Neural progenitor cell (in vitro differentiated cells): ENCODE measurements around the gene PIGK. TPM values are rescaled to one million over a fixed set of nuclear protein-coding genes. Genes with fewer than 3 reads are reported as not detected.

Source experiments
- DNase-seq: peaks from one replicate; pipeline ENCODE4 v3.0.0-alpha.2; 2016; ENCODE audit warnings: low spot score
- H2AFZ ChIP-seq: fragments of 200-600 bp; sonication (generic); replicated peaks from 2 replicates; pipeline ENCODE4 v1.6.1; 2016; ENCODE audit warnings: antibody characterized with exemption
- H3F3A ChIP-seq: fragments of 200-600 bp; sonication (generic); 2 replicates; pipeline ENCODE4 v1.6.1; 2016; ENCODE audit warnings: antibody characterized with exemption, low read depth
- H3K27ac ChIP-seq: fragments of 200-600 bp; sonication (generic); 2 replicates; pipeline ENCODE4 v1.5.1; 2016; ENCODE audit warnings: mild to moderate bottlenecking
- H3K27me3 ChIP-seq: fragments of 200-600 bp; sonication (generic); 2 replicates; pipeline ENCODE4 v1.6.1; 2016; ENCODE audit warnings: mild to moderate bottlenecking, moderate library complexity
- H3K36me3 ChIP-seq: fragments of 200-600 bp; sonication (generic); 2 replicates; pipeline ENCODE4 v1.5.1; 2016
- H3K4me1 ChIP-seq: fragments of 200-600 bp; sonication (generic); 2 replicates; pipeline ENCODE4 v1.6.1; 2016; ENCODE audit warnings: mixed run types
- H3K4me2 ChIP-seq: fragments of 200-600 bp; sonication (generic); 2 replicates; pipeline ENCODE4 v1.6.1; 2016
- H3K4me3 ChIP-seq: fragments of 200-600 bp; sonication (generic); 2 replicates; pipeline ENCODE4 v1.5.1; 2016
- H3K79me2 ChIP-seq: fragments of 200-600 bp; sonication (generic); 2 replicates; pipeline ENCODE4 v1.6.1; 2016; ENCODE audit warnings: low read depth
- H3K9ac ChIP-seq: fragments of 200-600 bp; sonication (generic); 2 replicates; pipeline ENCODE4 v1.6.1; 2016
- H3K9me3 ChIP-seq: fragments of 200-600 bp; sonication (generic); 2 replicates; pipeline ENCODE4 v1.5.1; 2016; ENCODE audit warnings: low read depth
- H4K20me1 ChIP-seq: fragments of 200-600 bp; sonication (generic); 2 replicates; pipeline ENCODE4 v1.6.1; 2016; ENCODE audit warnings: low read depth
- H3K27ac Mint-ChIP-seq: 3 replicates; pipeline ENCODE4 v1.8.0; 2021; ENCODE audit warnings: mixed read lengths
- H3K27me3 Mint-ChIP-seq: 2 replicates; pipeline ENCODE4 v1.8.0; 2022; ENCODE audit warnings: low read depth, mild to moderate bottlenecking, inconsistent platforms, moderate library complexity, mixed read lengths; ENCODE audit not compliant: insufficient read depth
- H3K36me3 Mint-ChIP-seq: 3 replicates; pipeline ENCODE4 v1.8.0; 2021; ENCODE audit warnings: mixed read lengths
- H3K4me1 Mint-ChIP-seq: 3 replicates; pipeline ENCODE4 v1.8.0; 2021; ENCODE audit warnings: mixed read lengths
- H3K4me3 Mint-ChIP-seq: 3 replicates; pipeline ENCODE4 v1.8.0; 2021; ENCODE audit warnings: mild to moderate bottlenecking, moderate library complexity, mixed read lengths
- H3K9me3 Mint-ChIP-seq: 3 replicates; pipeline ENCODE4 v1.8.0; 2020; ENCODE audit warnings: mixed read lengths
- CTCF ChIP-seq: fragments of 200-600 bp; sonication (generic); IDR thresholded peaks from 2 replicates; pipeline ENCODE4 v1.5.1; 2017; ENCODE audit warnings: antibody characterized with exemption, mild to moderate bottlenecking
- EZH2 ChIP-seq: fragments of 200-600 bp; sonication (generic); IDR thresholded peaks from 2 replicates; pipeline ENCODE4 v1.6.1; 2017; ENCODE audit warnings: antibody characterized with exemption, mild to moderate bottlenecking, moderate library complexity
- EZH2phosphoT487 ChIP-seq: fragments of 200-600 bp; sonication (generic); IDR thresholded peaks from 2 replicates; pipeline ENCODE4 v1.6.1; 2017; ENCODE audit warnings: antibody characterized with exemption
- total RNA-seq: library from RNA; depleted of rRNA; stranded (reverse); fragments of >200 nt; gene quantifications from 2 replicates; pipeline ENCODE4 v1.2.3, GENCODE V29; 2015; ENCODE audit warnings: low replicate concordance

Gene PIGK
- total RNA-seq, 1 donor from 2014 or later = 44.1 TPM

- Mint-ChIP-seq H3K9me3 (no peaks in the 10 kb centered on the region), H3K27me3 (no peaks in the 10 kb centered on the region), H3K36me3 (peaks cover 21% of the 10 kb centered on the region), H3K4me1 (peaks cover 18% of the 10 kb centered on the region), H3K4me3 (no peak overlapping the region), H3K27ac (no peak overlapping the region)
- H3K4me3 ChIP-seq = no peak overlapping the region
- H3K9ac ChIP-seq = no peak overlapping the region
- no peaks in the 10 kb centered on the region for H3K36me3 ChIP-seq
- no peak overlapping the region for H2AFZ ChIP-seq
- H3K27ac ChIP-seq = no peak overlapping the region
- H3K4me2 ChIP-seq = no peak overlapping the region
- TF ChIP-seq EZH2phosphoT487 = no peak
- peaks cover 25% of the 10 kb centered on the region for H3F3A ChIP-seq
- no peaks in the 10 kb centered on the region for H3K79me2 ChIP-seq
- no peaks in the 10 kb centered on the region for H3K9me3 ChIP-seq
- H4K20me1 ChIP-seq = no peaks in the 10 kb centered on the region
- peaks cover 34% of the 10 kb centered on the region for H3K4me1 ChIP-seq
- no peak for DNase-seq
- no peaks in the 10 kb centered on the region for H3K27me3 ChIP-seq
These were observed 137.4 kb downstream of the PIGK start for GRCh38 chr1:77081834-77082233.

- H3K36me3 ChIP-seq = no peaks in the 10 kb centered on the region
- no peak overlapping the region for H3K4me3 ChIP-seq
- H3K27me3 ChIP-seq = no peaks in the 10 kb centered on the region
- no peaks in the 10 kb centered on the region for H3K9me3 Mint-ChIP-seq
- no peak for TF ChIP-seq CTCF
- no peak for TF ChIP-seq EZH2
- no peak for TF ChIP-seq EZH2phosphoT487
- peaks cover 2% of the 10 kb centered on the region for H3K4me1 ChIP-seq
- no peaks in the 10 kb centered on the region for H3K4me1 Mint-ChIP-seq
- H3K9ac ChIP-seq = no peak overlapping the region
- no peak overlapping the region for H3K4me2 ChIP-seq
- no peaks in the 10 kb centered on the region for H3K79me2 ChIP-seq
- H3K36me3 Mint-ChIP-seq = peaks cover 34% of the 10 kb centered on the region
- no peak overlapping the region for H3K4me3 Mint-ChIP-seq
- H3K27me3 Mint-ChIP-seq = no peaks in the 10 kb centered on the region
- H4K20me1 ChIP-seq = no peaks in the 10 kb centered on the region
- no peak overlapping the region for H3K27ac ChIP-seq
- no peaks in the 10 kb centered on the region for H3F3A ChIP-seq
- no peak overlapping the region for H3K27ac Mint-ChIP-seq
- no peaks in the 10 kb centered on the region for H3K9me3 ChIP-seq
- no peak overlapping the region for H2AFZ ChIP-seq
- DNase-seq = no peak
These were observed 142.5 kb downstream of the PIGK start for GRCh38 chr1:77076759-77077158.

- Histone ChIP-seq H3K27me3 (no peaks in the 10 kb centered on the region), H3K4me1 (no peaks in the 10 kb centered on the region), H3K27ac (no peak overlapping the region), H2AFZ (no peak overlapping the region), H3K36me3 (no peaks in the 10 kb centered on the region), H3K4me2 (no peak overlapping the region), H3K9me3 (no peaks in the 10 kb centered on the region), H4K20me1 (no peaks in the 10 kb centered on the region), H3K79me2 (no peaks in the 10 kb centered on the region), H3K9ac (no peak overlapping the region), H3F3A (no peaks in the 10 kb centered on the region), H3K4me3 (no peak overlapping the region)
- Mint-ChIP-seq H3K27ac (no peak overlapping the region), H3K27me3 (no peaks in the 10 kb centered on the region), H3K9me3 (no peaks in the 10 kb centered on the region), H3K4me3 (no peak overlapping the region), H3K4me1 (peaks cover 10% of the 10 kb centered on the region), H3K36me3 (peaks cover 23% of the 10 kb centered on the region)
- no peak for DNase-seq
- TF ChIP-seq CTCF (no peak), EZH2 (no peak), EZH2phosphoT487 (no peak)
These were observed 151.2 kb downstream of the PIGK start for GRCh38 chr1:77068013-77068412.

- H3K4me1 Mint-ChIP-seq = peaks cover 24% of the 10 kb centered on the region
- Histone ChIP-seq H3F3A (no peaks in the 10 kb centered on the region), H3K4me3 (no peak overlapping the region), H3K9ac (no peak overlapping the region), H3K9me3 (no peaks in the 10 kb centered on the region), H3K27ac (no peak overlapping the region), H3K4me1 (no peaks in the 10 kb centered on the region), H3K36me3 (no peaks in the 10 kb centered on the region), H3K4me2 (no peak overlapping the region), H3K27me3 (no peaks in the 10 kb centered on the region), H4K20me1 (no peaks in the 10 kb centered on the region), H3K79me2 (no peaks in the 10 kb centered on the region), H2AFZ (no peak overlapping the region)
- H3K4me3 Mint-ChIP-seq = no peak overlapping the region
- H3K9me3 Mint-ChIP-seq = no peaks in the 10 kb centered on the region
- DNase-seq = no peak
- no peaks in the 10 kb centered on the region for H3K27me3 Mint-ChIP-seq
- peaks cover 27% of the 10 kb centered on the region for H3K36me3 Mint-ChIP-seq
- H3K27ac Mint-ChIP-seq = no peak overlapping the region
- no peak for TF ChIP-seq EZH2
- no peak for TF ChIP-seq CTCF
- TF ChIP-seq EZH2phosphoT487 = no peak
These were observed 153.4 kb downstream of the PIGK start for GRCh38 chr1:77065693-77066342.
